Astrocyte (in vitro differentiated cells and primary cell): ENCODE measurements around the gene ARPC4. TPM values are rescaled to one million over a fixed set of nuclear protein-coding genes. Genes with fewer than 3 reads are reported as not detected.
A peak's percentile ranks its signal among the peaks of the same experiment; 100 is the strongest.
"Not testable (repeated sequence)": the region's sequence is repeated elsewhere in the genome, so short reads cannot be mapped to it uniquely, and the experiment has no call there.

ENCODE experiments used
- DNase-seq: peaks from one replicate; pipeline ENCODE4 v3.0.0-alpha.2; 2010; ENCODE audit warnings: low read depth
- FAIRE-seq: peaks from 2 replicates; lab custom pipeline; 2011; peaks lifted over from hg19 to GRCh38; lab: Jason Lieb, UNC
- H2AFZ ChIP-seq: 2 replicates; pipeline ENCODE4 v1.6.0; 2012; ENCODE audit warnings: low read depth, low read length, inconsistent platforms
- H3K27ac ChIP-seq: 2 replicates; pipeline ENCODE4 v1.5.1; 2011; ENCODE audit warnings: low read depth, low read length, inconsistent platforms
- H3K27me3 ChIP-seq: 2 replicates; pipeline ENCODE4 v1.6.0; 2011; ENCODE audit warnings: low read length, inconsistent platforms; ENCODE audit not compliant: insufficient read depth
- H3K36me3 ChIP-seq: 2 replicates; pipeline ENCODE4 v1.5.1; 2011; ENCODE audit warnings: low read length, inconsistent platforms; ENCODE audit not compliant: insufficient read depth
- H3K4me1 ChIP-seq: 2 replicates; pipeline ENCODE4 v1.5.1; 2011; ENCODE audit warnings: low read length, inconsistent platforms; ENCODE audit not compliant: insufficient read depth
- H3K4me2 ChIP-seq: 2 replicates; pipeline ENCODE4 v1.6.0; 2012; ENCODE audit warnings: low read length, inconsistent platforms
- H3K4me3 ChIP-seq: 2 replicates; pipeline ENCODE4 v1.5.1; 2011; ENCODE audit warnings: low read depth, mild to moderate bottlenecking, low read length, inconsistent platforms; ENCODE audit not compliant: insufficient read depth
- H3K79me2 ChIP-seq: 2 replicates; pipeline ENCODE4 v1.6.0; 2012; ENCODE audit warnings: mild to moderate bottlenecking, low read length, inconsistent platforms; ENCODE audit not compliant: insufficient read depth
- H3K9ac ChIP-seq: 2 replicates; pipeline ENCODE4 v1.6.0; 2012; ENCODE audit warnings: mild to moderate bottlenecking, low read length, inconsistent platforms
- H3K9me3 ChIP-seq: 2 replicates; pipeline ENCODE4 v1.5.1; 2012; ENCODE audit warnings: low read depth, mild to moderate bottlenecking, low read length, inconsistent platforms; ENCODE audit not compliant: insufficient read depth
- H4K20me1 ChIP-seq: 2 replicates; pipeline ENCODE4 v1.6.0; 2012; ENCODE audit warnings: low read length, inconsistent platforms; ENCODE audit not compliant: insufficient read depth
- H3K27ac Mint-ChIP-seq: one replicate; pipeline ENCODE4 v1.8.0; 2021; ENCODE audit warnings: mild to moderate bottlenecking, mixed read lengths; ENCODE audit not compliant: unreplicated experiment
- H3K27me3 Mint-ChIP-seq: one replicate; pipeline ENCODE4 v1.8.0; 2021; ENCODE audit warnings: low read depth, mixed read lengths; ENCODE audit not compliant: unreplicated experiment
- H3K36me3 Mint-ChIP-seq: one replicate; pipeline ENCODE4 v1.8.0; 2021; ENCODE audit warnings: low read depth, mixed read lengths; ENCODE audit not compliant: unreplicated experiment
- H3K4me1 Mint-ChIP-seq: one replicate; pipeline ENCODE4 v1.8.0; 2021; ENCODE audit warnings: low read depth, mixed read lengths; ENCODE audit not compliant: unreplicated experiment
- H3K4me3 Mint-ChIP-seq: one replicate; pipeline ENCODE4 v1.8.0; 2021; ENCODE audit warnings: mild to moderate bottlenecking, moderate library complexity, mixed read lengths; ENCODE audit not compliant: unreplicated experiment
- H3K9me3 Mint-ChIP-seq: one replicate; pipeline ENCODE4 v1.8.0; 2021; ENCODE audit warnings: mild to moderate bottlenecking, mixed read lengths; ENCODE audit not compliant: unreplicated experiment
- CTCF ChIP-seq: IDR thresholded peaks from 2 replicates; pipeline ENCODE4 v1.5.1; 2011; ENCODE audit warnings: low read depth, mild to moderate bottlenecking, inconsistent platforms, low read length, moderate library complexity; ENCODE audit not compliant: insufficient read depth
- EZH2 ChIP-seq: IDR thresholded peaks from 2 replicates; pipeline ENCODE4 v1.6.1; 2012; ENCODE audit warnings: mild to moderate bottlenecking, low read length, inconsistent platforms; ENCODE audit not compliant: insufficient read depth
- total RNA-seq: library from RNA; stranded (reverse); gene quantifications from 2 replicates; pipeline ENCODE4 v1.2.1, GENCODE V29; 2021

The ARPC4 gene
- total RNA-seq, 1 donor from 2014 or later, result 205 TPM

GRCh38 chr3:9769426-9770275 is 23.2 kb upstream of the ARPC4 start, which contains the start of gene CAMK1:
Gene CAMK1, minus strand, starts transcription at chr3:9769947. Its CDS starts 2,198 bp downstream, at chr3:9767749.
- peaks cover 7% of the 10 kb centered on the region for H3K4me1 ChIP-seq
- no peaks in the 10 kb centered on the region for H3K36me3 ChIP-seq
- H3K9me3 ChIP-seq, result no peaks in the 10 kb centered on the region
- DNase-seq, result peak; percentile 50
- peaks cover 6% of the 10 kb centered on the region for H3K79me2 ChIP-seq
- H2AFZ ChIP-seq, result peak within 1 kb of the TSS; percentile 86
- H3K4me3 ChIP-seq, result peak within 1 kb of the TSS; percentile 58
- peaks cover 6% of the 10 kb centered on the region for H3K4me1 Mint-ChIP-seq
- H3K36me3 Mint-ChIP-seq, result peaks cover 11% of the 10 kb centered on the region
- H3K27ac Mint-ChIP-seq, result no peak within 1 kb of the TSS
- H3K27me3 Mint-ChIP-seq, result peaks cover 14% of the 10 kb centered on the region
- no peak for FAIRE-seq
- no peaks in the 10 kb centered on the region for H3K27me3 ChIP-seq
- H3K4me2 ChIP-seq, result peak within 1 kb of the TSS; percentile 97
- peaks cover 11% of the 10 kb centered on the region for H4K20me1 ChIP-seq
- H3K9ac ChIP-seq, result peak within 1 kb of the TSS; percentile 75
- no peaks in the 10 kb centered on the region for H3K9me3 Mint-ChIP-seq
- TF ChIP-seq EZH2 (no peak), CTCF (no peak)
- no peak within 1 kb of the TSS for H3K27ac ChIP-seq
- H3K4me3 Mint-ChIP-seq, result peak within 1 kb of the TSS; percentile 82

DNA sequence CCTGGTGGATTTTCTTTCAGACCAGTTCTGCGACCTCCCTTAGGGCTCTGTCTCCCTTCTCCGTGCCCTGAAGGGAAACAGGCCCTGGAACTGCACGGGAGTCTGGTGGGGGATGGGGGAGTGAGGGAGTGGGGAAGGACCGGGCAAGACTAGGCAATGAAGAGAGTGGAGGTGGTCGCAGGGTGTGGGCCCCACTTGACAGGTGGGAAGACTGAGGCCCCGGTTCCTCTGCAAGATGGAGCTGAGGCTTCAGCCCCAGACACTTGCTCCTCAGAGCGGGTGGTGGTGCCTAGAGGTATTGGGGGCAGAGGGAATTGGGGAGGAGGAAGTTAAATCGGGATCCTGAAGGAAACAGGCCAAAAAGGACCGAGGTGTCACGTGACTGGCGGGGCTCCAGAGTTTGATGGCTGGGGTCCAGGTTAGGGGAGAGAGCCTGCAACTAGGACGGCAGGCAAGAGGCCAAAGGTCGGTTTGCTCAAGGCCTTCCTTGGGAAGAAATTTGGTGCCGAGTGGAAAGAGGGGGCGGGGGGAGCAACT is 22.5 kb upstream of the ARPC4 start:
- no peaks in the 10 kb centered on the region for H3K9me3 ChIP-seq
- H3K27ac Mint-ChIP-seq, result no peak overlapping the region
- H3K9me3 Mint-ChIP-seq, result no peaks in the 10 kb centered on the region

DNA sequence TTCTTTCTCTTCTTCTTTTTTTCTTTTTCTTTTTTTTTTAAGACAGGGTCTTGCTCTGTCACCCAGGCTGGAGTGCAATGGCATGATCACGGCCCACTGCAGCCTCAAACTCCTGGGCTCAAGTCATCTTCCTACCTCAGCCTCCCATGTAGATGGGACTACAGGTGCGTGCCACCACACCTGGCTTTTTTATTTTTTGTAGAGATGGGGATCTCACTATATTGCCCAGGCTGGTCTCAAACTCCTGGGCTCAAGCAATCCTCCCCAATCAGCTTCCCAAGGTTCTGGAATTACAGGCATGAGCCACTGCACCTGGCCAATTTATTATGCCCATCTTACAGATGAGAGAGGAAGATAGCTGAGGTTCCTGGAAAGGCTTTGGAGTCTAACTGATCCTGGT is 21.9 kb upstream of the ARPC4 start:
- not testable (repeated sequence) for H3K36me3 Mint-ChIP-seq, H3K36me3 ChIP-seq, FAIRE-seq, H3K9ac ChIP-seq, DNase-seq, H3K79me2 ChIP-seq, H3K27ac Mint-ChIP-seq, H3K9me3 Mint-ChIP-seq, H3K4me3 Mint-ChIP-seq, H3K4me2 ChIP-seq, H3K4me1 ChIP-seq, H3K4me1 Mint-ChIP-seq, H3K9me3 ChIP-seq, H3K27ac ChIP-seq, H2AFZ ChIP-seq, H3K4me3 ChIP-seq, H3K27me3 ChIP-seq
- H3K27me3 Mint-ChIP-seq, result peaks cover 14% of the 10 kb centered on the region
- H4K20me1 ChIP-seq, result peaks cover 11% of the 10 kb centered on the region

More for the DNA sequence above, 22.5 kb upstream of the ARPC4 start:
- Histone ChIP-seq H3K9ac (peak overlapping the region; percentile 75), H4K20me1 (peaks cover 11% of the 10 kb centered on the region), H3K4me3 (peak overlapping the region; percentile 58), H3K27ac (no peak overlapping the region), H3K27me3 (no peaks in the 10 kb centered on the region), H3K36me3 (no peaks in the 10 kb centered on the region), H3K4me2 (peak overlapping the region; percentile 97), H3K4me1 (peaks cover 7% of the 10 kb centered on the region), H3K79me2 (peaks cover 6% of the 10 kb centered on the region), H2AFZ (peak overlapping the region; percentile 86)
- TF ChIP-seq EZH2 (no peak), CTCF (no peak)
- FAIRE-seq (no peak), DNase-seq (no peak)
- H3K4me1 Mint-ChIP-seq, result peaks cover 6% of the 10 kb centered on the region
- H3K4me3 Mint-ChIP-seq, result no peak overlapping the region
- H3K27me3 Mint-ChIP-seq, result peaks cover 14% of the 10 kb centered on the region
- H3K36me3 Mint-ChIP-seq, result peaks cover 11% of the 10 kb centered on the region
